Activated gamma-delta T cell treated with anti-CD3 and anti-CD28 coated beads, Interleukin-2, amount 50 U/mL, for 16 hours (primary cell): ENCODE results near the gene ATG2B.
"Not testable (repeated sequence)": the region's sequence is repeated elsewhere in the genome, so short reads cannot be mapped to it uniquely, and the experiment has no call there.

Experiments used
- DNase-seq: peaks from one replicate; pipeline ENCODE4 v3.0.0-alpha.2; 2020; ENCODE audit warnings: low read depth

Gene ATG2B

GRCh38 chr14:96380735-96381134, 17.6 kb upstream of the ATG2B start:
- no peak for DNase-seq

- DNase-seq = no peak
Observed at GRCh38 chr14:96376093-96376492, 13.0 kb upstream of the ATG2B start.

- no peak for DNase-seq
Observed at GRCh38 chr14:96373538-96373937, 10.4 kb upstream of the ATG2B start.

- DNase-seq = no peak
Observed at GRCh38 chr14:96370528-96370927, 7.4 kb upstream of the ATG2B start.

GRCh38 chr14:96368534-96368933, 5.4 kb upstream of the ATG2B start:
- DNase-seq = no peak

GRCh38 chr14:96364962-96365361, 1.8 kb upstream of the ATG2B start:
- DNase-seq = no peak

- peak; percentile 21 for DNase-seq
Observed at GRCh38 chr14:96363751-96364336, 703 bp upstream of the ATG2B start.

- peak; percentile 24 for DNase-seq
Observed at GRCh38 chr14:96362071-96362964, 823 bp downstream of the ATG2B start.

GRCh38 chr14:96359959-96360358, 3.2 kb downstream of the ATG2B start:
- no peak for DNase-seq

GRCh38 chr14:96357216-96357615, 5.9 kb downstream of the ATG2B start:
- DNase-seq = no peak

GRCh38 chr14:96354246-96354645, 8.9 kb downstream of the ATG2B start:
- no peak for DNase-seq

GRCh38 chr14:96352708-96353107, 10.4 kb downstream of the ATG2B start:
- DNase-seq = no peak

GRCh38 chr14:96351986-96352385, 11.2 kb downstream of the ATG2B start:
- no peak for DNase-seq

- DNase-seq = no peak
Observed at GRCh38 chr14:96349286-96350075, 13.7 kb downstream of the ATG2B start.

- not testable (repeated sequence) for DNase-seq
Observed at GRCh38 chr14:96347957-96348356, 15.2 kb downstream of the ATG2B start.

- DNase-seq = no peak
Observed at GRCh38 chr14:96345669-96346068, 17.5 kb downstream of the ATG2B start.

GRCh38 chr14:96341323-96341722, 21.8 kb downstream of the ATG2B start:
- no peak for DNase-seq

GRCh38 chr14:96338551-96338950, 24.6 kb downstream of the ATG2B start:
- no peak for DNase-seq

- no peak for DNase-seq
Observed at GRCh38 chr14:96324219-96324618, 38.9 kb downstream of the ATG2B start.

GRCh38 chr14:96320605-96321004, 42.5 kb downstream of the ATG2B start:
- no peak for DNase-seq

GRCh38 chr14:96318836-96319235, 44.3 kb downstream of the ATG2B start:
- no peak for DNase-seq

GRCh38 chr14:96316087-96316486, 47.1 kb downstream of the ATG2B start:
- DNase-seq = no peak

GRCh38 chr14:96310906-96311305, 52.2 kb downstream of the ATG2B start:
- no peak for DNase-seq
